HG02759 (cell line): Measurements from ENCODE around the gene CIPC.
A peak's percentile ranks its signal among the peaks of the same experiment; 100 is the strongest.

ENCODE experiments used
- ATAC-seq: cut with Tn5 transposase; IDR thresholded peaks from one replicate; pipeline ENCODE4 v1.9.1; 2021; ENCODE audit warnings: mild to moderate bottlenecking, moderate library complexity; ENCODE audit not compliant: unreplicated experiment

The CIPC gene

GRCh38 chr14:77123381-77124325 lies 25.6 kb downstream of the CIPC start:
- no peak for ATAC-seq

GRCh38 chr14:77124345-77125280 lies 26.6 kb downstream of the CIPC start:
- ATAC-seq = no peak

- ATAC-seq = no peak
Measured at GRCh38 chr14:77125281-77125801, 27.3 kb downstream of the CIPC start.

GRCh38 chr14:77125823-77126325 lies 27.8 kb downstream of the CIPC start:
- no peak for ATAC-seq

GRCh38 chr14:77126461-77126990 lies 28.5 kb downstream of the CIPC start:
- no peak for ATAC-seq

GRCh38 chr14:77128414-77128891 lies 30.4 kb downstream of the CIPC start:
- ATAC-seq = no peak

GRCh38 chr14:77130386-77130785 lies 32.3 kb downstream of the CIPC start:
- ATAC-seq = no peak

GRCh38 chr14:77131206-77131605 lies 33.1 kb downstream of the CIPC start:
- no peak for ATAC-seq

GRCh38 chr14:77131871-77132486 lies 33.9 kb downstream of the CIPC start:
- ATAC-seq = no peak

GRCh38 chr14:77133720-77134338 lies 35.8 kb downstream of the CIPC start:
- peak; percentile 73 for ATAC-seq

GRCh38 chr14:77139022-77139421 lies 41.0 kb downstream of the CIPC start:
- no peak for ATAC-seq

- ATAC-seq = peak; percentile 56
Measured at GRCh38 chr14:77139540-77140358, 41.7 kb downstream of the CIPC start.

- ATAC-seq = no peak
Measured at GRCh38 chr14:77140359-77141213, 42.5 kb downstream of the CIPC start.

- peak; percentile 59 for ATAC-seq
Measured at GRCh38 chr14:77141214-77142004, 43.4 kb downstream of the CIPC start, which contains the start of gene ZDHHC22. TSS of gene ZDHHC22 (minus strand) at chr14:77141791. CDS start at chr14:77139738, 2,053 bp downstream.

GRCh38 chr14:77142005-77142800 lies 44.1 kb downstream of the CIPC start:
- ATAC-seq = no peak

GRCh38 chr14:77143071-77143470 lies 45.0 kb downstream of the CIPC start:
- ATAC-seq = no peak
